IPS-18a (cell line): Measurements from ENCODE around the gene TNS2.

Source experiments
- H3K27ac ChIP-seq: one replicate; pipeline ENCODE4 v1.5.1; 2013; ENCODE audit warnings: low read length
- H3K27me3 ChIP-seq: one replicate; pipeline ENCODE4 v1.6.1; 2013; ENCODE audit warnings: mild to moderate bottlenecking, low read length; ENCODE audit not compliant: control insufficient read depth, insufficient read depth
- H3K36me3 ChIP-seq: one replicate; pipeline ENCODE4 v1.6.1; 2013; ENCODE audit warnings: low read depth, low read length; ENCODE audit not compliant: control insufficient read depth
- H3K4me1 ChIP-seq: one replicate; pipeline ENCODE4 v1.6.1; 2013; ENCODE audit warnings: low read depth, low read length; ENCODE audit not compliant: control insufficient read depth
- H3K4me3 ChIP-seq: one replicate; pipeline ENCODE4 v1.5.1; 2013; ENCODE audit warnings: low read length
- H3K9ac ChIP-seq: one replicate; pipeline ENCODE4 v1.6.1; 2013; ENCODE audit warnings: mild to moderate bottlenecking, low read length, moderate library complexity
- H3K9me3 ChIP-seq: one replicate; pipeline ENCODE4 v1.6.1; 2013; ENCODE audit warnings: low read depth, low read length; ENCODE audit not compliant: control insufficient read depth

Gene TNS2

GRCh38 chr12:53060721-53061276 is 10.9 kb downstream of the TNS2 start:
- no peak overlapping the region for H3K4me3 ChIP-seq
- H3K4me1 ChIP-seq, result no peaks in the 10 kb centered on the region
- H3K27ac ChIP-seq, result no peak overlapping the region
- no peaks in the 10 kb centered on the region for H3K36me3 ChIP-seq
- H3K27me3 ChIP-seq, result peaks cover 14% of the 10 kb centered on the region
- H3K9me3 ChIP-seq, result no peaks in the 10 kb centered on the region
- no peak overlapping the region for H3K9ac ChIP-seq

- H3K4me1 ChIP-seq, result no peaks in the 10 kb centered on the region
Measured at GRCh38 chr12:53061404-53062010, 11.6 kb downstream of the TNS2 start.

GRCh38 chr12:53062011-53062961 is 12.4 kb downstream of the TNS2 start:
- H3K36me3 ChIP-seq, result no peaks in the 10 kb centered on the region
- H3K4me1 ChIP-seq, result no peaks in the 10 kb centered on the region
- no peak overlapping the region for H3K27ac ChIP-seq
- no peak overlapping the region for H3K4me3 ChIP-seq
- H3K9ac ChIP-seq, result no peak overlapping the region
- no peaks in the 10 kb centered on the region for H3K9me3 ChIP-seq
- H3K27me3 ChIP-seq, result peaks cover 4% of the 10 kb centered on the region

More at GRCh38 chr12:53061404-53062010, 11.6 kb downstream of the TNS2 start:
- peaks cover 11% of the 10 kb centered on the region for H3K27me3 ChIP-seq
- H3K36me3 ChIP-seq, result no peaks in the 10 kb centered on the region
- H3K27ac ChIP-seq, result no peak overlapping the region
- H3K9me3 ChIP-seq, result no peaks in the 10 kb centered on the region
- H3K4me3 ChIP-seq, result no peak overlapping the region
- no peak overlapping the region for H3K9ac ChIP-seq

- no peaks in the 10 kb centered on the region for H3K4me1 ChIP-seq
- H3K9ac ChIP-seq, result no peak overlapping the region
- H3K27me3 ChIP-seq, result no peaks in the 10 kb centered on the region
- H3K27ac ChIP-seq, result no peak overlapping the region
- H3K36me3 ChIP-seq, result no peaks in the 10 kb centered on the region
- no peak overlapping the region for H3K4me3 ChIP-seq
- no peaks in the 10 kb centered on the region for H3K9me3 ChIP-seq
Measured at GRCh38 chr12:53062977-53063707, 13.3 kb downstream of the TNS2 start.

- no peaks in the 10 kb centered on the region for H3K9me3 ChIP-seq
- no peaks in the 10 kb centered on the region for H3K27me3 ChIP-seq
- no peak overlapping the region for H3K9ac ChIP-seq
- H3K36me3 ChIP-seq, result no peaks in the 10 kb centered on the region
- no peak overlapping the region for H3K27ac ChIP-seq
- no peak overlapping the region for H3K4me3 ChIP-seq
- H3K4me1 ChIP-seq, result no peaks in the 10 kb centered on the region
Measured at GRCh38 chr12:53063708-53064612, 14.1 kb downstream of the TNS2 start.

GRCh38 chr12:53064613-53065436 is 15.0 kb downstream of the TNS2 start:
- Histone ChIP-seq H3K36me3 (no peaks in the 10 kb centered on the region), H3K27ac (no peak overlapping the region), H3K4me1 (no peaks in the 10 kb centered on the region), H3K9me3 (no peaks in the 10 kb centered on the region), H3K27me3 (no peaks in the 10 kb centered on the region), H3K4me3 (no peak overlapping the region), H3K9ac (no peak overlapping the region)

GRCh38 chr12:53065470-53065869 is 15.6 kb downstream of the TNS2 start:
- H3K27ac ChIP-seq, result no peak overlapping the region
- H3K36me3 ChIP-seq, result no peaks in the 10 kb centered on the region
- no peaks in the 10 kb centered on the region for H3K4me1 ChIP-seq
- H3K9me3 ChIP-seq, result no peaks in the 10 kb centered on the region
- H3K4me3 ChIP-seq, result no peak overlapping the region
- H3K27me3 ChIP-seq, result no peaks in the 10 kb centered on the region
- H3K9ac ChIP-seq, result no peak overlapping the region

- no peak overlapping the region for H3K27ac ChIP-seq
- H3K4me1 ChIP-seq, result no peaks in the 10 kb centered on the region
- H3K27me3 ChIP-seq, result no peaks in the 10 kb centered on the region
- H3K9me3 ChIP-seq, result no peaks in the 10 kb centered on the region
- no peak overlapping the region for H3K4me3 ChIP-seq
- H3K9ac ChIP-seq, result no peak overlapping the region
- no peaks in the 10 kb centered on the region for H3K36me3 ChIP-seq
Measured at GRCh38 chr12:53065975-53066931, 16.4 kb downstream of the TNS2 start.

- no peaks in the 10 kb centered on the region for H3K36me3 ChIP-seq
- H3K27ac ChIP-seq, result no peak overlapping the region
- no peaks in the 10 kb centered on the region for H3K27me3 ChIP-seq
- H3K9me3 ChIP-seq, result no peaks in the 10 kb centered on the region
- no peak overlapping the region for H3K9ac ChIP-seq
- peaks cover 1% of the 10 kb centered on the region for H3K4me1 ChIP-seq
- no peak overlapping the region for H3K4me3 ChIP-seq
Measured at GRCh38 chr12:53067074-53067992, 17.5 kb downstream of the TNS2 start.
